H1 (cell line): ENCODE results near the gene RABEP2. TPM values are rescaled to one million over a fixed set of nuclear protein-coding genes. Genes with fewer than 3 reads are reported as not detected.

Experiments
- CHD2 ChIP-seq: IDR thresholded peaks from 2 replicates; pipeline ENCODE4 v1.6.1; 2012; ENCODE audit warnings: low read length, improper control_type of control experiment
- KDM4A ChIP-seq: IDR thresholded peaks from one replicate; pipeline ENCODE4 v1.7.1; 2012; ENCODE audit warnings: low read depth, mild to moderate bottlenecking, moderate library complexity, low read length, inconsistent platforms; ENCODE audit not compliant: severe bottlenecking
- MAFK ChIP-seq: IDR thresholded peaks from 2 replicates; pipeline ENCODE4 v1.6.1; 2012; ENCODE audit warnings: low read depth, mild to moderate bottlenecking, improper control_type of control experiment, low read length
- SIN3A ChIP-seq, 2 experiments: IDR thresholded peaks in 1 of 2; conservative IDR thresholded peaks in 1 of 2; 2 replicates each; pipeline ENCODE4 v1.6.1; 2011 to 2012; ENCODE audit warnings: low read length in 2 of 2, improper control_type of control experiment in 1 of 2, low read depth in 1 of 2, mild to moderate bottlenecking in 1 of 2
- SRF ChIP-seq: IDR thresholded peaks from 2 replicates; pipeline ENCODE4 v1.6.1; 2011; ENCODE audit warnings: mild to moderate bottlenecking, low read depth, low read length, moderate library complexity
- TAF1 ChIP-seq: IDR thresholded peaks from 2 replicates; pipeline ENCODE4 v1.6.1; 2011; ENCODE audit warnings: mild to moderate bottlenecking, low read depth, low read length
- TBP ChIP-seq: IDR thresholded peaks from 2 replicates; pipeline ENCODE4 v1.6.1; 2011; ENCODE audit warnings: low read depth, low read length, improper control_type of control experiment
- polyA plus RNA-seq, 7 experiments: library from polyadenylated mRNA; depleted of rRNA in 3 of 7; stranded (reverse) in 5 of 7; unstranded in 2 of 7; fragments of >200 nt in 5 of 7; fragments of 200-250 nt in 2 of 7; gene quantifications; 1 replicate in 5 of 7; 2 replicates in 1 of 7; 4 replicates in 1 of 7; pipeline versions ENCODE4 v1.2.1 to v1.2.3, GENCODE V29; 2011 to 2013; ENCODE audit warnings: missing spikeins in 2 of 7, mixed read lengths in 2 of 7
- total RNA-seq: library from RNA; stranded (reverse); fragmentation: NEBNext Ultra II Directional; extraction: Animal tissue kit (Norgen Biotek cat#: 25700); gene quantifications from 2 replicates; pipeline ENCODE4 v1.2.1, GENCODE V29; 2021
- TF ChIP-seq, protein P1 (sequence below): fragments of 300-600 bp; sonication (generic); IDR thresholded peaks from 2 replicates; pipeline ENCODE4 v1.7.1; 2012; ENCODE audit warnings: low read length, moderate library complexity, mild to moderate bottlenecking, inconsistent platforms; ENCODE audit not compliant: insufficient replicate concordance

RABEP2 gene
- total and polyA plus RNA-seq, 2 of the 8 experiments (the other 6 are each of a cell fraction or from before 2014, with no cell fraction given): 10.4 to 14.9 TPM

DNA sequence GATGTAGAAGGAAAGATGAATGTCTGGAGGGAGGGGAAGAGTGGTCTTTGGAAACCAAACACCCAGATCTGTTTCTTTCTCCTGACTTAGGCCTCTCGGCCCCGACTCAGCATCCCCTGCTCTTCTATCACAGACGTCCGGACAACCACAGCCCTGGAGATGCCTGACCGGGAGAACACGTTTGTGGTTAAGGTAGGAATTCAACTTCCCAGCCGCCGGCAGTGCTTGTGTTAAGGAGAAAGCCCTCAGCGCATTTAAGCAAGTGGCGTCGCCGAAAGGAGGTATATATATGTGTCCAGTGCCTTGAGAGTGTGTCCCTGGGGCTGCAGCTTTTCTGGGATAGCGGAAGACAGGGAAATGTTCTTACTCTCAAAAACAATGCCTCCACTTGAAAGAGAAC is 57.8 kb downstream of the RABEP2 start (continued):
- TF ChIP-seq SRF: no peak
- no peak for TF ChIP-seq CHD2
- TF ChIP-seq, protein P1, sequence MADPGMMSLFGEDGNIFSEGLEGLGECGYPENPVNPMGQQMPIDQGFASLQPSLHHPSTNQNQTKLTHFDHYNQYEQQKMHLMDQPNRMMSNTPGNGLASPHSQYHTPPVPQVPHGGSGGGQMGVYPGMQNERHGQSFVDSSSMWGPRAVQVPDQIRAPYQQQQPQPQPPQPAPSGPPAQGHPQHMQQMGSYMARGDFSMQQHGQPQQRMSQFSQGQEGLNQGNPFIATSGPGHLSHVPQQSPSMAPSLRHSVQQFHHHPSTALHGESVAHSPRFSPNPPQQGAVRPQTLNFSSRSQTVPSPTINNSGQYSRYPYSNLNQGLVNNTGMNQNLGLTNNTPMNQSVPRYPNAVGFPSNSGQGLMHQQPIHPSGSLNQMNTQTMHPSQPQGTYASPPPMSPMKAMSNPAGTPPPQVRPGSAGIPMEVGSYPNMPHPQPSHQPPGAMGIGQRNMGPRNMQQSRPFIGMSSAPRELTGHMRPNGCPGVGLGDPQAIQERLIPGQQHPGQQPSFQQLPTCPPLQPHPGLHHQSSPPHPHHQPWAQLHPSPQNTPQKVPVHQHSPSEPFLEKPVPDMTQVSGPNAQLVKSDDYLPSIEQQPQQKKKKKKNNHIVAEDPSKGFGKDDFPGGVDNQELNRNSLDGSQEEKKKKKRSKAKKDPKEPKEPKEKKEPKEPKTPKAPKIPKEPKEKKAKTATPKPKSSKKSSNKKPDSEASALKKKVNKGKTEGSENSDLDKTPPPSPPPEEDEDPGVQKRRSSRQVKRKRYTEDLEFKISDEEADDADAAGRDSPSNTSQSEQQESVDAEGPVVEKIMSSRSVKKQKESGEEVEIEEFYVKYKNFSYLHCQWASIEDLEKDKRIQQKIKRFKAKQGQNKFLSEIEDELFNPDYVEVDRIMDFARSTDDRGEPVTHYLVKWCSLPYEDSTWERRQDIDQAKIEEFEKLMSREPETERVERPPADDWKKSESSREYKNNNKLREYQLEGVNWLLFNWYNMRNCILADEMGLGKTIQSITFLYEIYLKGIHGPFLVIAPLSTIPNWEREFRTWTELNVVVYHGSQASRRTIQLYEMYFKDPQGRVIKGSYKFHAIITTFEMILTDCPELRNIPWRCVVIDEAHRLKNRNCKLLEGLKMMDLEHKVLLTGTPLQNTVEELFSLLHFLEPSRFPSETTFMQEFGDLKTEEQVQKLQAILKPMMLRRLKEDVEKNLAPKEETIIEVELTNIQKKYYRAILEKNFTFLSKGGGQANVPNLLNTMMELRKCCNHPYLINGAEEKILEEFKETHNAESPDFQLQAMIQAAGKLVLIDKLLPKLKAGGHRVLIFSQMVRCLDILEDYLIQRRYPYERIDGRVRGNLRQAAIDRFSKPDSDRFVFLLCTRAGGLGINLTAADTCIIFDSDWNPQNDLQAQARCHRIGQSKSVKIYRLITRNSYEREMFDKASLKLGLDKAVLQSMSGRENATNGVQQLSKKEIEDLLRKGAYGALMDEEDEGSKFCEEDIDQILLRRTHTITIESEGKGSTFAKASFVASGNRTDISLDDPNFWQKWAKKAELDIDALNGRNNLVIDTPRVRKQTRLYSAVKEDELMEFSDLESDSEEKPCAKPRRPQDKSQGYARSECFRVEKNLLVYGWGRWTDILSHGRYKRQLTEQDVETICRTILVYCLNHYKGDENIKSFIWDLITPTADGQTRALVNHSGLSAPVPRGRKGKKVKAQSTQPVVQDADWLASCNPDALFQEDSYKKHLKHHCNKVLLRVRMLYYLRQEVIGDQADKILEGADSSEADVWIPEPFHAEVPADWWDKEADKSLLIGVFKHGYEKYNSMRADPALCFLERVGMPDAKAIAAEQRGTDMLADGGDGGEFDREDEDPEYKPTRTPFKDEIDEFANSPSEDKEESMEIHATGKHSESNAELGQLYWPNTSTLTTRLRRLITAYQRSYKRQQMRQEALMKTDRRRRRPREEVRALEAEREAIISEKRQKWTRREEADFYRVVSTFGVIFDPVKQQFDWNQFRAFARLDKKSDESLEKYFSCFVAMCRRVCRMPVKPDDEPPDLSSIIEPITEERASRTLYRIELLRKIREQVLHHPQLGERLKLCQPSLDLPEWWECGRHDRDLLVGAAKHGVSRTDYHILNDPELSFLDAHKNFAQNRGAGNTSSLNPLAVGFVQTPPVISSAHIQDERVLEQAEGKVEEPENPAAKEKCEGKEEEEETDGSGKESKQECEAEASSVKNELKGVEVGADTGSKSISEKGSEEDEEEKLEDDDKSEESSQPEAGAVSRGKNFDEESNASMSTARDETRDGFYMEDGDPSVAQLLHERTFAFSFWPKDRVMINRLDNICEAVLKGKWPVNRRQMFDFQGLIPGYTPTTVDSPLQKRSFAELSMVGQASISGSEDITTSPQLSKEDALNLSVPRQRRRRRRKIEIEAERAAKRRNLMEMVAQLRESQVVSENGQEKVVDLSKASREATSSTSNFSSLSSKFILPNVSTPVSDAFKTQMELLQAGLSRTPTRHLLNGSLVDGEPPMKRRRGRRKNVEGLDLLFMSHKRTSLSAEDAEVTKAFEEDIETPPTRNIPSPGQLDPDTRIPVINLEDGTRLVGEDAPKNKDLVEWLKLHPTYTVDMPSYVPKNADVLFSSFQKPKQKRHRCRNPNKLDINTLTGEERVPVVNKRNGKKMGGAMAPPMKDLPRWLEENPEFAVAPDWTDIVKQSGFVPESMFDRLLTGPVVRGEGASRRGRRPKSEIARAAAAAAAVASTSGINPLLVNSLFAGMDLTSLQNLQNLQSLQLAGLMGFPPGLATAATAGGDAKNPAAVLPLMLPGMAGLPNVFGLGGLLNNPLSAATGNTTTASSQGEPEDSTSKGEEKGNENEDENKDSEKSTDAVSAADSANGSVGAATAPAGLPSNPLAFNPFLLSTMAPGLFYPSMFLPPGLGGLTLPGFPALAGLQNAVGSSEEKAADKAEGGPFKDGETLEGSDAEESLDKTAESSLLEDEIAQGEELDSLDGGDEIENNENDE: no peak
- no peak for TF ChIP-seq TBP
- TF ChIP-seq TAF1: no peak
- no peak for TF ChIP-seq KDM4A
- no peak for TF ChIP-seq SIN3A (conservative IDR thresholded peaks at IDR 0.05 in 1 of 2, IDR thresholded peaks at IDR 0.05 in 1 of 2; ENCODE audit: low read depth in 1 of 2, low read length in 2 of 2)
- no peak for TF ChIP-seq MAFK
